ENCODE measurements around the gene AHCYL2.

DNA sequence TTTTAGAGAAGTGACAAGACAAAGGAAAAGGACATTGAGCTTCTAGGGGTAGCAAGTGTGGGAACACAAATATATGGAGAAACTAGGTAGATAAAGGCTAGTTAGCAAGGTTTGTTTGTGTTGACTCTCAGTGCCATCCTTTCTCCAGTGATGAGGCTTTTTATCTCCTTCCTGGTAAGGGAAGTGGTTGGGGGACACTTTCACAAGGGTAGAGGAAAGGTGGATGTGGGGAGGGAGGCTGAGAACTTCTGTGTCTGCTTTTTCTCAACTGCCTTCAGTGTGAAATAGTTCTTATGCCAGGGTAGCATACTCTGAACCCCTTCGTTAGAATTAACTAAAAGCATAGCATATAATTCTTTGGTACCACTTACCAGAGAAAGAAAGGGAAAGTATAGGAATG is 116.4 kb downstream of the AHCYL2 start:
- TF ChIP-seq CTCF (IDR thresholded peaks at IDR 0.05; ENCODE audit: low read depth, low read length, poor library complexity, severe bottlenecking) (no peak), EZH2phosphoT487 (IDR thresholded peaks at IDR 0.05; ENCODE audit: borderline replicate concordance, low read length) (no peak)
